NCI-H446 treated with DMSO at 0.1 percent for 48 hours (cell line): ENCODE data around the gene GAS7.

ENCODE experiments used
- DNase-seq: peaks from one replicate; lab custom pipeline; 2025; lab: John Stamatoyannopoulos, UW

Gene GAS7

GRCh38 chr17:10135539-10136257 is 62.7 kb downstream of the GAS7 start:
- no peak for DNase-seq

GRCh38 chr17:10130677-10131076 is 67.7 kb downstream of the GAS7 start:
- no peak for DNase-seq

GRCh38 chr17:10130263-10130662 is 68.1 kb downstream of the GAS7 start:
- DNase-seq: no peak

DNA sequence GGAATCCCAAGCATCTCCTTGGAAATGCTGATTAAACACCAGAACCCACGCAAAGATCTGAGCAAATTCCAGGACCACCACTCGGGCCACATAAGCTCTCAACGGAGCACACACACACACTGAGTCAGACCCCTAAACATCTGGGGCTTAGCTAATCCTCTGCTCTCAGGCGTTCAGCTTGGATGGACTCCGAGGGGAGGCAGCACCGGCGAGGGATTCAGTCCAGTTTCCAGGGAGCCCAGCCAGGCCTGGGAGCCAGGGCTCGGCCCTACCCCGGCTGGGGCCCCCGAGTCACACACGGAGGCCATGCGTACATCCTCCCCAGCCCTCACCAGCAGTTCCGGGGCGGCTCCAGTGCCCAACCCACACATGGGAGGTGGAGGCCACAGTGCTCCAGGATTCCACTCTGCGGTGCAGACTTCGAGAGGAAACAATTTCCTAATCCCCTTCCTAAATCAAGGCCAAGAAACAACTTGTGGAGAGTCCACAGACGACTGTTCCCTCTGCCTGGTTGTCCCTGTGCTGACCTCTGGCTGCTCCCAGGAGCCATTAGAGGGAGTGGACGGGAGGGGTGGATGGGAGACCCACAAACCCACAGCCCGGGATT is 70.5 kb downstream of the GAS7 start:
- DNase-seq: no peak

GRCh38 chr17:10126616-10127501 is 71.5 kb downstream of the GAS7 start:
- no peak for DNase-seq

DNA sequence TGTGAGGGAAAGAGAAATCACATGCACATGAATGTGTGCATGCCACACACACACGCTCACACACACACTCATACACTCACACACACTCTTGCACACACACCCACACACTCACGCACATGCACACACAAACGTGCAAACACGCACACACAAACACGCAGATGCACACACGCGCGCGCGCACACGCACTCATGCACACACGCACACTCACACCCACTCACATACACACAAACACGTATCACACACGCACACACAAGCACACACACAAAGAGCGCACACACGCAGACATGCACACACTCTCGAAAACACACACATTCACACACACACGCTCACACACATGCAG is 72.2 kb downstream of the GAS7 start:
- no peak for DNase-seq

- DNase-seq: no peak
Measured at GRCh38 chr17:10125531-10126275, 72.7 kb downstream of the GAS7 start.

GRCh38 chr17:10123093-10123492 is 75.3 kb downstream of the GAS7 start:
- no peak for DNase-seq

- DNase-seq: no peak
Measured at GRCh38 chr17:10121971-10122707, 76.3 kb downstream of the GAS7 start.

DNA sequence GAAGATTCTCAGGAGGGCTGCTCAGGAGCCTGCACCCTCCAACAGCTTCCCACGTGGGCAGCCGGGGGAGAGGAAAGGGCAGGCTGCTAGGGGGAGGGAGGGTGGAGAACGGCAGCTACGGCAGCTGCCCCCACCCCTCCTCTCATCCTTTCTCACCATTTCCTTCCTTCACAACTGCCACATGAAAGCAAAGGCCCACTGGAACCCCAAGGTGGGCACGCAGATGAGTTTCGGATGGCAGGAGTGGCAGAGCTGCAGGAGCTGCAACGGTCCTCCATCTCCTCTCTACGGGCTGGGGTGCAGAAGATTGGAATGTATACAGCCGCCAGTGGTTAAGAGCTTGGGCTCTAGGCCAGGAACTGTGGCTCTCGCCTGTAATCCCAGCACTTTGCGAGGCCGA is 77.7 kb downstream of the GAS7 start:
- no peak for DNase-seq

- no peak for DNase-seq
Measured at GRCh38 chr17:10120109-10120485, 78.3 kb downstream of the GAS7 start.

GRCh38 chr17:10119203-10120108 is 79.0 kb downstream of the GAS7 start:
- DNase-seq: no peak

- no peak for DNase-seq
Measured at GRCh38 chr17:10118788-10119130, 79.6 kb downstream of the GAS7 start.

DNA sequence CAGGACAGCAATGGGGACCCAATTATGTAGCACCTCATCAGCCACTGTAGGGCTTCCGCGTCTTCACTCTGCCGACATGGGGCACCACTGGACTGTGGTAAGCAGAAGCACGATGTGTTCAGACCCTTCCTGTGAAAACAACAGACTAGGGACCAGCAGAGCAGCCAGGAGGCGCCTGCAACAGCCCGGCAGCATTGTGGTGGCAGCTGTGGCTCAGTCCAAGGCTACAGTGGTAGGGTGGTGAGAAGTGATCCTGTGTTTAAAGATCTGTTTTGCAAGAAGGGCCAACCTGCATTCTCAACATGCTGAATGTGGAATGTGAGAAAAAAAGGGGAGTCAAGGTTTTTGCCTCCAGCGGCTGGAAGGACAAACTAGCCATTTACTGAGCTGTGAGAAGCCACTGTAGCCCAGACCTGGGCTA is 80.8 kb downstream of the GAS7 start:
- no peak for DNase-seq

DNA sequence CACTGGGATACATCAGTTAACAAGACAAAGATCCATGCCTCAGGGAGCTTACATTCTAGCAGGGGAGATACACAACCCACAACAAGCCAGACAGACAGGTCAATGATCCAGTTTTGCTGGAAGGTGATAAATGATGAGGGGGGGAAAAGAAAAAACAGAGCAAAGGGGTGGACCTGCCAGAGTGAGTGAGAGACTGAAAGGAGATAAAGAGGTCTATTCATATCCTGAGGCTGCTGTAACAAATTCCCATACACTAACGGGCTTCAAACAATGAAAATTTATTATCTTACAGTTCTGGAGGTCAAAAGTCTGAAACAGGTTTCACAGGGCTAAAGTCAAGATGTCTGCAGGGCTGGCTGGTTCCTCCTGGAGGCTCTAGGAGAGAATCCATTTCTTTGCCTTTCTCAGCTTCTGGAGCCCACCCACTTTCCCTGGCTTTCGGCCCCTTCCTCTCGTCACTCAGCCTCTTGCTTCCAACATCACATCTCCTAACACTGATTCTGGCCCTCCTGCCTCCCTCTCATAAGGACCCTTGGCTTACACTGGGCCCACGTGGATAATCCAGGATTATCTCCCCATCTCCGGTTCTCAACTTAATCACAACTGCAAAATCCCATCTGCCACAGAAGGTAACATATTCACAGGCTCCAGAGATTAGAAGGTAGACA is 81.5 kb downstream of the GAS7 start:
- no peak for DNase-seq

- DNase-seq: no peak
Measured at GRCh38 chr17:10116267-10116666, 82.1 kb downstream of the GAS7 start.

DNA sequence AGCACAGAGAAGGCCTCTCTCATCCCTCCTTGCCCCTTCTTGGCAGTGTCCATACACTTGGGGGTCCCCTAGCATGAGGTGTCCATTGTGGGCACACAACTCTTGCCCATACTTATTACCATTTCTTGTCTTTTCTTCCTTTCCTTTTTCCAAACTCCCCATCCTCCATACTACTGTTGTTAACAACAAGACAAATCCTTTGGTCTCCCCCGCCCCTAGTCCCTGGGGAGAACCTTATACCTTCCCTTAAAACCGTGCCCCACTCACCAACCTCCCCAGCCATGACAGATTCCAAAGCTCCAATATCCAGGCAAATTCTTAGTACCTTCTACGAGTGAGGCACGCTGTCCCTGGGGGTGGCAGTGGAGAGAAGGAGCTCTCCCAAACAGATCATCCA is 82.9 kb downstream of the GAS7 start:
- DNase-seq: no peak

- DNase-seq: no peak
Measured at GRCh38 chr17:10114931-10115535, 83.4 kb downstream of the GAS7 start.

DNA sequence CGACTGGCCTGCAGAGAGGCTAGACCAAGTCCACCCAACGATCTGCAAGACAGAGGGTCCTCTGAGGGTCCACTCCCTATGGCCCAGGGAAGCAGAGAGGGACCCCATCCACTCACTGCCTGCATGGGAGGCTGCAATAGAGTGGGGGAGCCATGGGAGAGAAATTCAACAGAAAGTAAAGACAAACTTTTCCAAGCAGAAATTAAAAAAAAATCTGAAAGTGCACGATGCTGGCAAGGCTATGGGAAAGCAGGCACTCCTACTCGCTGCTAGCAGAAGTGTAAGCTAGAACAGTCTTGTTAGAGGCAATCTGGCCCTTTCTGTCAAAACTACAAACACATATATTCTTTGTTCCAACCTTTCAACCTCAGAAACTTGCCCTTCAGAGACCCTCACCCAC is 85.4 kb downstream of the GAS7 start:
- no peak for DNase-seq
